HFF-Myc (cell line): ENCODE measurements around the gene LRMDA.
"Not testable (repeated sequence)": the region's sequence is repeated elsewhere in the genome, so short reads cannot be mapped to it uniquely, and the experiment has no call there.

Experiments
- DNase-seq: peaks from one replicate; pipeline ENCODE4 v3.0.0-alpha.2; 2011; ENCODE audit warnings: low read depth; ENCODE audit errors: extremely low read depth
- H3K4me3 ChIP-seq: replicated peaks from 2 replicates; pipeline ENCODE4 v1.5.1; 2011; ENCODE audit warnings: low read depth, mild to moderate bottlenecking, control low read depth, low read length
- TF ChIP-seq, protein P1 (sequence below): IDR thresholded peaks from 2 replicates; pipeline ENCODE4 v1.5.1; 2012; ENCODE audit warnings: mild to moderate bottlenecking, low read depth, low read length, control low read depth; ENCODE audit errors: missing control alignments

Gene LRMDA

DNA sequence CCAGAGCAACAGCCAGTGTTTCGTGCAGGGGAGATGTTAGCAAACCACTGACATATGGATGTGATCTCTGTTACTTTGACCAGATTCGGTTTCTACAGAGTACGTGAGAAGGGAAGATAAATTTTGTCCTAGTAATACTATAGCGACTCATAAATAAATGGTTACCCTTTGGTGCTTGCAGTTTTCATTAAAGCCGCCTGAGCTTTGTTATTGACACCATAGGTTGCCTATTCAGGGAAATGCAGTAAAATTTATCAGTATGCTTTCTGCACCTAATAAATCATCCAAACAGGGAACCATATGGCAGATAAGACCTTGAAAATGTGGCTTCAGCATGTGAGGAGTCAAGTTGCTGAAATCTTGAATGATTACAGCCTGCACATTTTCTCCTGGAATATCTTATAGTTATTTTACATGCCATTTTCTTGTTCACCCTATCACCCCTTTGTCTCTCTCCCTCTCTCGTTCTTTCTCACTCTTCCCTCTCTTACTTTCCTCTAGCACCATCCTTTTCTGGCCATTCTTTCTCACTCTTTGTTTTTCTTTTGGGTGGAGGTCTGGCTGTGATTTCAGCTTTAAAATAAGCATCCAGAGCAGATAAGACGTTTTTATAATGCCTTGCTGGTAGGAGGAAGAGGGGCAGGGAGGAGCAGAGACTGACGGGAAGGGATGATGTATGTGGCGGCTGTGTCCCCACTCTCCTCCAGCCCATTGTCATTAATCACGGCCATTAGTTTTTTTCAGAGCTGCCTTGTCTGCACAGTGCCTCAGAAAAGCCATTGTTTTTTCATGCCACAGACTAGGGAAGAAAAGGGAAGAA is 182.5 kb downstream of the LRMDA start:
- H3K4me3 ChIP-seq: no peak overlapping the region
- peak; percentile 2 for DNase-seq
- TF ChIP-seq, protein P1, sequence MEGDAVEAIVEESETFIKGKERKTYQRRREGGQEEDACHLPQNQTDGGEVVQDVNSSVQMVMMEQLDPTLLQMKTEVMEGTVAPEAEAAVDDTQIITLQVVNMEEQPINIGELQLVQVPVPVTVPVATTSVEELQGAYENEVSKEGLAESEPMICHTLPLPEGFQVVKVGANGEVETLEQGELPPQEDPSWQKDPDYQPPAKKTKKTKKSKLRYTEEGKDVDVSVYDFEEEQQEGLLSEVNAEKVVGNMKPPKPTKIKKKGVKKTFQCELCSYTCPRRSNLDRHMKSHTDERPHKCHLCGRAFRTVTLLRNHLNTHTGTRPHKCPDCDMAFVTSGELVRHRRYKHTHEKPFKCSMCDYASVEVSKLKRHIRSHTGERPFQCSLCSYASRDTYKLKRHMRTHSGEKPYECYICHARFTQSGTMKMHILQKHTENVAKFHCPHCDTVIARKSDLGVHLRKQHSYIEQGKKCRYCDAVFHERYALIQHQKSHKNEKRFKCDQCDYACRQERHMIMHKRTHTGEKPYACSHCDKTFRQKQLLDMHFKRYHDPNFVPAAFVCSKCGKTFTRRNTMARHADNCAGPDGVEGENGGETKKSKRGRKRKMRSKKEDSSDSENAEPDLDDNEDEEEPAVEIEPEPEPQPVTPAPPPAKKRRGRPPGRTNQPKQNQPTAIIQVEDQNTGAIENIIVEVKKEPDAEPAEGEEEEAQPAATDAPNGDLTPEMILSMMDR: no peak

- DNase-seq: no peak
- no peak overlapping the region for H3K4me3 ChIP-seq
- TF ChIP-seq, protein P1: no peak
These were observed 184.7 kb downstream of the LRMDA start for GRCh38 chr10:75616076-75616475.

GRCh38 chr10:75616874-75617478 is 185.6 kb downstream of the LRMDA start:
- H3K4me3 ChIP-seq: no peak overlapping the region
- TF ChIP-seq, protein P1: no peak
- no peak for DNase-seq

GRCh38 chr10:75617485-75618155 is 186.2 kb downstream of the LRMDA start:
- TF ChIP-seq, protein P1: no peak
- no peak overlapping the region for H3K4me3 ChIP-seq
- no peak for DNase-seq

DNA sequence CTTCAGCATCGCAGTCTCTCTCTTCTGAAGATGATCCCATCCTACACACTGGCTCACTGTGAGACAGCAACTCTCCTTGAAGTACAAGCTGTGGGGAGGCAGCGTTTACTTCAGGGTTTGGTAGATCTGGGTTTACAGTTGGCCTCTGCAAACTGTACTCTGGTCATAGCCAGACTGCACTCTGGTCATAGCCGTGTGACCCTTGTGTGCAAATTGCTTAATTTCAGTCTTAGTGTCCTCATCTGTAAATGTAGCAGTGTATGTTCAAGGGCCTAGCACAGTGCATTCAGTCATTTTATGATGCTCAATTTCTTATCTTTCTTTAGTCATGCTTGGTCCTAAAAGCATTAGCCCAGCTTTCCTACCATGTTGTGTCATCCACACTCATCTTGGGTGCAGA is 188.2 kb downstream of the LRMDA start:
- TF ChIP-seq, protein P1: no peak
- H3K4me3 ChIP-seq: no peak overlapping the region
- DNase-seq: no peak

GRCh38 chr10:75620356-75620755 is 188.9 kb downstream of the LRMDA start:
- DNase-seq: no peak

GRCh38 chr10:75621003-75621402 is 189.6 kb downstream of the LRMDA start:
- not testable (repeated sequence) for DNase-seq, H3K4me3 ChIP-seq

More at GRCh38 chr10:75620356-75620755, 188.9 kb downstream of the LRMDA start:
- no peak overlapping the region for H3K4me3 ChIP-seq
- TF ChIP-seq, protein P1: no peak
